Stimulated activated CD4-positive, alpha-beta T cell treated with anti-CD3 and anti-CD28 coated beads, TNF-alpha, amount 100 ng/mL, for 24 hours (primary cell): ENCODE data around the gene RABEPK.
"Not testable (repeated sequence)": the region's sequence is repeated elsewhere in the genome, so short reads cannot be mapped to it uniquely, and the experiment has no call there.

Experiments
- DNase-seq, 3 experiments: peaks; one replicate each; pipeline ENCODE4 v3.0.0-alpha.2; 2020; ENCODE audit warnings: low read depth in 3 of 3

Gene RABEPK

GRCh38 chr9:125194466-125194865, 5.9 kb upstream of the RABEPK start:
- not testable (repeated sequence) for DNase-seq

DNA sequence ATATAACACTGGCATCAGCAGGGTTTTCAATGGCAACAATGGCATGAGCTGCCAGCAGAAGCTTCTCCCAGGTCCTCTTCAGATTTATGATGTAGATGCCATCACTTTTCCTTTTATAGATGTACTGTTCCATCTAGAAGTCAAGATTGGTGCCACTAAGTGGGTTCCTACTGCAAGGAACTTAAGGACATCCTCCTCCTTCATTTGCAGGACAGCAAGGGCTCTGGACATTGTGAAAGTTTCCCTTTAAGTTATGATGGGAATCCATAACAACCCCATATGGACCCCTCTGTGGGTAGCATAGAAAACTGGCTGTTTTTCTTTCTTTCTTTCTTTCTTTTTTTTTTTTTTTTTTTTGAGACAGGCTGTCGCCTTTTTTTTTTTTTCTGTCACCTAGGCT, 4.8 kb upstream of the RABEPK start:
- not testable (repeated sequence) for DNase-seq

- no peak for DNase-seq
Observed at GRCh38 chr9:125202846-125203618, 2.7 kb downstream of the RABEPK start.

GRCh38 chr9:125204477-125204876, 4.1 kb downstream of the RABEPK start:
- no peak for DNase-seq

DNA sequence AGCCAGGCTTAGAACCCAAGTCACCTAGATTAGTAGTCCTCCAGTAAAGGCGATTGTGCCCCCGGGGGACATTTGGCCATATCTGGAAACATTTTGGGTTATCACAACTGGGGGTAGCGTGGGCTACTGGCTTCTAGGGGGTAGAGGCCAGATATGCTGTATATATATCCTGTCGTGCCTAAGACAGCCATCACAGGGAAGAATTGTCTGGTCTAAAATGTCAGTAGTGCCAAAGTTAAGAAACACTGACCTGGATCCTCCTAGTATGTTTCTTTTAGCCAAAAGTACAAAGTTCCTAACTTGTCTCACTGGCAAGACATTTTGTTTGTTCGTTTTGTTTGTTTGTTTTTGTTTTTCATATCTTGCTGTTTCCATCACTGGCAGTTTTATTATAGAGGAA, 13.8 kb downstream of the RABEPK start:
- no peak for DNase-seq

DNA sequence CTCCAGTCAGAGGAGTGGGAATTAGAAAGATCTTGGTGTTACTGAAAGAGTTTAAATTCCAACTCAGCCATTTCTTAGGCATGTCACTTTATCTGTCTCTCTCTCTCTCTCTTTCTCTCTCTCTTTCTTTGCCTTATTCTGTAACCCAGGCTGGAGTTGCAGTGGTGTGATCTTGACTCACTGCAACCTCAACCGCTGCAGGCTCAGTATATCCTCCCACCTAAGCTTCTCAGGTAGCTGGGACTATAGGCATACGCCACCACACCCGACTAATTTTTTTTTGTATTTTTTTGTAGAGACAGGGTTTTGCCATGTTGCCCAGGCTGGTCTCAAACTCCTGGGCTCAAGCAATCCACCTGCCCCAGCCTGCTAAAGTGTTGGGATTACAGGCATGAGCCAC, 18.3 kb downstream of the RABEPK start:
- no peak for DNase-seq

GRCh38 chr9:125224858-125225257, 24.5 kb downstream of the RABEPK start:
- not testable (repeated sequence) for DNase-seq

GRCh38 chr9:125227761-125228160, 27.4 kb downstream of the RABEPK start:
- DNase-seq: no peak

- no peak for DNase-seq
Observed at GRCh38 chr9:125233678-125234077, 33.3 kb downstream of the RABEPK start.

DNA sequence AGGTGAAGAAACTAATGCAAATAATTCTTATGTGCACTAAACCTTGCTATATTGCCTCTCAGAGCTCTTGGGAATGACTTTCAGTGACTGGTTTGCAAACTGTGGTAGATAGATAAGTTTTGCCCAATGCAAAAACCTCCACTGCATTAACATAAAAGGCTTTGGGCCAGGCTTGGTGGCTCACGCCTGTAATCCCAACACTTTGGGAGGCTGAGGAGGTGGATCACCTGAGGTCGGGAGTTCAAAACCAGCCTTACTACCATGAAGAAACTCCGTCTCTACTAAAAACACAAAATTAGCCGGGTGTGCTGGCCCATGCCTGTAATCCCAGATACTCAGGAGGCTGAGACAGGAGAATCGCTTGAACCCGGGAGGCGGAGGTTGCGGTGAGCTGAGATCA, 33.8 kb downstream of the RABEPK start:
- not testable (repeated sequence) for DNase-seq

DNA sequence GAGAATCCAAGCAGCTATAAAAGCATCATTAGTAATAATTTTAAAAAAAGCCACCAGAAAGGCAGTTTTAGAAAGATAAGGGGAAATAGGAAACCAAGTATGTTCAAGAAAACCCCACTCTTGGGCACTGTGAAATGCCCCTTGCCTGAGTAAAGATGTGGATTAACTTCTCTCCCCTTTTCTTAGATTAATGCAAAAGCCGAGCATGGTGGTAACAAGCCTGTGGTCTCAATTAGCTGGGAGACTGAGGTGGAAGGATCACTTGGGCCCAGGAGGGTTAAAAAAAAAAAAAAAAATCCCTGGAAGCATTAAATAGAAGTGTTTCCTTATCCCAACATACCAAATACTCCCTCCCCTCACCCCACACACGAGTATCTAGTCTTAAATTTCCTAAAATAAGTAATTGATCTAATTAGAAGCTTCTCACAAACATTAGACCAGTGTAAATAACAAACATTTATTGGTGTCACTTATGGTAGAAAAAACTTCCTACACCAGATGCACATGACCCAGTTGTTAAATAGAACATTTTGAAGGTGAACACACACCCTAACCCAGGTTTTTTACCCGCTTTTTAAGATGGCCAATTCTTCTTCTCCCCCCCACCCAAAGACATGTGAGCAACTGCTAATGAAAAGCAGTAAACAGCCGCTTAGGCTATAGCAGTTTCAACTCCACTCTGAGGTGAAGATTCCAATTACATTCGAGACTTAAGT, 35.6 kb downstream of the RABEPK start:
- DNase-seq: no peak

DNA sequence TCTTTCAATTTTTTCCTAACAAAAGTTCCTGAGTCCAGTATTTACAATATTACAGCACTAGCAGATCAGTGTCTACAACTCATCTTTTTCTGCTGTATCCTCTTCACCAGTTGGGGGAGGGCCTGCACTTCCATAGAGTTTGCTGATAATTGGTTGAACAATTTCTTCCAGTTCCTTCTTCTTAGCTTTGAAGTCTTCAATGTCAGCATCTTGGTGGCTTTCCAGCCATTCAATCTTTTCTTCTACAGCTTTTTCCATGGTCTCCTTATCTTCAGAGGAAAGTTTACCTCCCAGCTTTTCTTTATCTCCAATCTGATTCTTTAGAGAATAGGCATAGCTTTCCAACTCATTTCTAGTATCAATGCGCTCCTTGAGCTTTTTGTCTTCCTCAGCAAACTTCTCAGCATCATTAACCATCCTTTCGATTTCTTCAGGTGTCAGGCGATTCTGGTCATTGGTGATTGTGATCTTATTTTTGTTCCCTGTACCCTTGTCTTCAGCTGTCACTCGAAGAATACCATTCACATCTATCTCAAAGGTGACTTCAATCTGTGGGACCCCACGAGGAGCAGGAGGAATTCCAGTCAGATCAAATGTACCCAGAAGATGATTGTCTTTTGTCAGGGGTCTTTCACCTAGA, 36.3 kb downstream of the RABEPK start:
- DNase-seq: not testable (repeated sequence)

- DNase-seq: no peak
Observed at GRCh38 chr9:125238127-125238914, 38.0 kb downstream of the RABEPK start.

DNA sequence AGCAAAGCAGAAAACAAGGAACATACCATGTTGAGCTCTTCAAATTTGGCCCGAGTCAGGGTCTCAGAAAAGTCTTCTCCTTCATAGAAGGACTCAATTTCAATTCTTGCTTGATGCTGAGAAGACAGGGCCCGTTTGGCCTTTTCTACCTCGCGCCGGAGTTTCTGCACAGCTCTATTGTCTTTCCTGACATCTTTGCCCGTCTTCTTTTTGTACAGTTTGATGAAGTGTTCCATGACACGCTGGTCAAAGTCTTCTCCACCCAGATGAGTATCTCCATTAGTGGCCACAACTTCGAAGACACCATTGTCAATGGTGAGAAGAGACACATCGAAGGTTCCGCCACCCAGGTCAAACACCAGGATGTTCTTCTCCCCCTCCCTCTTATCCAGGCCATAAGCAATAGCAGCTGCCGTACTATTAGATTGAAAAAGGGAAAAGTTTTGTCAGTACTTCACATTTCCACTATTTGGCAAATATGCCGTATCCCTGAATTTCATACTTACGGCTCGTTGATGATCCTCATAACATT, 38.6 kb downstream of the RABEPK start:
- no peak for DNase-seq

- DNase-seq: no peak
Observed at GRCh38 chr9:125239631-125240597, 39.6 kb downstream of the RABEPK start.

DNA sequence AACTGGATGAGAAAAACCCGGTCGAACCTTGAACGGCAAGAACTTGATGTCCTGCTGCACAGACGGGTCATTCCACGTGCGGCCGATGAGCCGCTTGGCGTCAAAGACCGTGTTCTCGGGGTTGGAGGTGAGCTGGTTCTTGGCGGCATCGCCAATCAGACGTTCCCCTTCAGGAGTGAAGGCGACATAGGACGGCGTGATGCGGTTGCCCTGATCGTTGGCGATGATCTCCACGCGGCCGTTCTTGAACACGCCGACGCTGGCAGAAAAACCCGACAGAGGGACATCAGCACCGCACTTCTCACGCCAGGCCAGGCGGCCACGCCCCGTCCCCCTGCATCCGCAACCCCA, 40.3 kb downstream of the RABEPK start:
- DNase-seq: peak; percentile 6 to 35 (median 10)

DNA sequence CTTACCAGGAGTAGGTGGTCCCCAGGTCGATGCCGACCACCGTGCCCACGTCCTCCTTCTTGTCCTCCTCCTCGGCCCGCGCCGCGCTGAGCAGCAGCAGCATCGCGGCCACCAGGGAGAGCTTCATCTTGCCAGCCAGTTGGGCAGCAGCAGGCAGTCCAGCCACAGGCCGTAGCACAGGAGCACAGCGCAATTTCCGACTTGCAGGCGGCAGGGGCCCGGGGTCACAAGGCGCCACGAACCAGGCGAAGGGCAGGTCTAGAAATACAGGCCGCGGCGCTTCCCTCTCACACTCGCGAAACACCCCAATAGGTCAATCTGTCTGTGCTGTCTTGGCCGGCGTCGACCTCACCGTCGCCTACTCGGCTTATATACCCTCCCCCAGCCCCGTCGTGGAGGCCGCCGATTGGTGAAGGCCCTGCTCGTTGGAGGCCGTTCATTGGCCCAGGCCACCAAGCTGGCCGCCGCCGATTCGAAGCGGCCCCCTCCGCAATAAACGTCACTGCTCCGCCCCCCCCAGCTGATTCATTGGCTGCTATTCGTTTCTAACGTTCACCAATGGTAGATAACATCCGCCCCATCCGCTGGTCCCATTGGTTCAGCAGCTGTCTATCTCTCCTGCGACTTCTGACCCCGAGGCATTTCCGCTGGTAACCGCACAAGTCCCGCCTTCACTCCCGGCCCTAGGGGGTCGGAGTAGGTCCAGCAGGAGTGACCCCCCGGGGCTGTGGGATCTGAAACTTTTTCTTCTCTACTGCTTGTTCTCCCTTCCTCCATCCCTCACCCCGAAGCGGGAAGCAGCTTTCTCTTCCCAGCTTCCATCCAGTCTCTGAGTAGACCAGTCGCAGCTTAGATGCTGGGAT, 40.9 kb downstream of the RABEPK start, which contains the start of gene HSPA5:
HSPA5 (minus strand) TSS at position 344 of the 863 bp plus-strand sequence; CDS start at position 127, 217 bp downstream.
- peak; percentile 99 to 100 (median 100) for DNase-seq

DNA sequence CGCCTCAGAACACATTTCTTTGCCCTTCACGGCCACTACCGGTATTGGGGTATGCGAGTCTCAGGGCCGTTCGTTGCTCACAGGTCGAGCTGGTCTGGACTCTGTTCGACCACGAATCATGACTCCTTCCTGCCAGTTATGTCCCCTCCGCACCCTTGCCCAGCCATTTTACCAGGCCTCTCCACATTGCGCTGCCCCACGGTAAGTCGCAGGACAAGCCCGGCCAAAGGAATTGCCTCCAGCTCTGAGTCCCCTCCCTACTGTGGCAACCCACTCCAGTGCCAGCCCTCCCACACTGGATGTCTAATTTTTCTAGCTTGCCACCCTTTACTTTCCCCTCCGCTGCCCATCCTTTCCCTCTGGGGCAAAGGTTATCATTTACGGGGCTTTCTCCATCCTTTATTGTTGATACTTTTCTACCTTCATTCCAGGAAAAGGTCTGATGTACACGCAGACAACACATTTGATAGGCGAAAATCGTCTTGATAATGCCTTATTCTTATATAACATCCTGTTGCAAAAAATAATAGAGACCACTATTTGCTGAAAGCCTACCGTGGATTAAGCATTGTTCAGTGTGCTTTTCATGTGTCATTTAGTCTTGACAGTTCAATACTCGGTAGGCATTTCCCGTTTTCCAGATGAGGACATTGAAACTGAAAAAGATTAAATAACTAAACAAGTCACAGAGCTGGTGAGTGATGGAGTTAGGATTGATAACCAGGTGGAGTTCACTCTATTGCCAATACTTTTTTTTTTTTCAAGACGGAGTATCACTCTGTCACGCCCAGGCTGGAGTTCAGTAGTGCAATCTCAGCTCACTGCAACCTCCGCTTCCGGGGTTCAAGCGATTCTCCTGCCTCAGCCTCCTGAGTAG, 41.8 kb downstream of the RABEPK start:
- peak in 1 of 3 experiments; percentile 22 for DNase-seq
